HG03442 (cell line): ENCODE results near the gene RXRA.

Experiments used
- ATAC-seq: cut with Tn5 transposase; IDR thresholded peaks from one replicate; pipeline ENCODE4 v1.9.1; 2021; ENCODE audit warnings: mild to moderate bottlenecking, moderate library complexity; ENCODE audit not compliant: unreplicated experiment

Gene RXRA

GRCh38 chr9:134458207-134459108 is 132.2 kb downstream of the RXRA start:
- no peak for ATAC-seq

GRCh38 chr9:134459164-134459563 is 132.9 kb downstream of the RXRA start:
- ATAC-seq = no peak

- ATAC-seq = no peak
These were observed 133.3 kb downstream of the RXRA start for GRCh38 chr9:134459573-134459972.

GRCh38 chr9:134460206-134460605 is 134.0 kb downstream of the RXRA start:
- no peak for ATAC-seq

- ATAC-seq = no peak
These were observed 134.6 kb downstream of the RXRA start for GRCh38 chr9:134460896-134461295.

- ATAC-seq = no peak
These were observed 135.2 kb downstream of the RXRA start for GRCh38 chr9:134461426-134461982.

GRCh38 chr9:134462318-134462717 is 136.1 kb downstream of the RXRA start:
- ATAC-seq = no peak

- ATAC-seq = no peak
These were observed 137.0 kb downstream of the RXRA start for GRCh38 chr9:134463280-134463679.

GRCh38 chr9:134466869-134467616 is 140.8 kb downstream of the RXRA start:
- no peak for ATAC-seq

- ATAC-seq = no peak
These were observed 142.1 kb downstream of the RXRA start for GRCh38 chr9:134468358-134468757.

- ATAC-seq = no peak
These were observed 143.0 kb downstream of the RXRA start for GRCh38 chr9:134469041-134469875.

- no peak for ATAC-seq
These were observed 146.0 kb downstream of the RXRA start for GRCh38 chr9:134472256-134472655.

GRCh38 chr9:134473141-134474054 is 147.1 kb downstream of the RXRA start:
- ATAC-seq = no peak

GRCh38 chr9:134474055-134474370 is 147.8 kb downstream of the RXRA start:
- no peak for ATAC-seq

GRCh38 chr9:134475011-134475790 is 148.9 kb downstream of the RXRA start:
- no peak for ATAC-seq

- ATAC-seq = no peak
These were observed 150.2 kb downstream of the RXRA start for GRCh38 chr9:134476272-134476941.

GRCh38 chr9:134476942-134477335 is 150.7 kb downstream of the RXRA start:
- ATAC-seq = no peak

GRCh38 chr9:134477342-134477925 is 151.2 kb downstream of the RXRA start:
- no peak for ATAC-seq
